HTERT RPE-1 (cell line): Measurements from ENCODE around the gene LHFPL3.

Experiments used
- in situ Hi-C: fragments of 300-500 bp; cut with MboI; formaldehyde crosslinking; loops from 4 replicates; pipeline ENCODE4 v1.14.3; 2020; ENCODE audit warnings: low sequenced_read_pairs

The LHFPL3 gene

GRCh38 chr7:104367926-104368325 is 39.5 kb downstream of the LHFPL3 start:
- in situ Hi-C loops: no loop called here

DNA sequence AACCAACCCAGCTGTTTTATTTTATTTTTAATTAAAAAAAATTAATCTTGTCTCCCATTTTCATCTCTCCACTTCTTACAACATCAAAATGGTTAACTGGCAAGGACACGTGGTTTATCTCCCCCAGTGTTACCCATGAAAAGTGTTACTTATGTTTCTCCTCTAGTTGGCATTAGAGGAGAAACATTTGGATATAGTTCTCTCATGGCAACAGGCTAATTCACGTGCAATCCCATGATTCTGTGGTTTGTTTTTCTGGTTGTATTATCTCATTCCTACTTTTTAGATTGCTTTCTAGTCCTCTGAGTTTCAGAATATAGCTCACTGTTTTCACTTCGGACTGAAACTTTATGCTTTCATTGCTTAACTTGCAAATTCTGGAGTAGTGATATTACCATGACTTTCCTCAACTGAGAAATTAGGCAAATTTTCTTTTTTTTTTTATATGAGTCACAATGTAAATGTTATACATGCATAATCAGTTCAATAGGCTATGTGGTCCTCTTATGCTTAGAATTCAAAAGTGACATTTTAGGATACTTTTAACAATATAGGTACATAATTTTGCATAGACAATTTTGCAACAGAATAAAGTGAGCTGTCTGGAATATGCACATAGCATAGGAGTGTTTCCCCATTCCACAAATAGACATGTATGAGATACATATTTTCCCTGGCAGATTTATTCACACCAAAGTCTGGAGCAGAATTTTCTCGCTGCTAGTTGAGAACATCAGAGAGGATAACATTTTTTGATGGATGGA is 43.0 kb downstream of the LHFPL3 start:
- in situ Hi-C loops: no loop called here

GRCh38 chr7:104371980-104372357 is 43.6 kb downstream of the LHFPL3 start:
- in situ Hi-C loops: no loop called here

- in situ Hi-C loops: no loop called here
Observed at GRCh38 chr7:104382616-104383015, 54.2 kb downstream of the LHFPL3 start.

GRCh38 chr7:104386943-104387342 is 58.5 kb downstream of the LHFPL3 start:
- in situ Hi-C loops: no loop called here

GRCh38 chr7:104388222-104388621 is 59.8 kb downstream of the LHFPL3 start:
- in situ Hi-C loops: no loop called here

DNA sequence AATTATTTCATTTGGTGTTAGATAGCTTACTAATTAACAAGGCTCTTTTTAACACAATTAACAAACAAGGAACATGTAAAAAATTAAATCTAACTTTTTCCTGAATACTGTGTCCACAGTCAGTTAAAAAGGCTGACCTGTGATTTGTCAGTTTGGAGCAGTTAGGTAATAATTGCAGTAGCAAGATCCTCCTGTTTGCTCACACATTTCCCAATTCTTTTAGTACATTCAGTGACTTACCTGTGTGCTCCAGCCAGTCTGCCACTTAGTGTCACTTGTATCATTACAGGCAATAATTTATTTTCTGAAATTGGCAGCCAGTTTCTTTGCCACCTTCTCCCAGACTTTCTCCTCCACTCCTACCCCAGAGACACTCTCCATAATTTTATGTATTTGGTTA is 66.8 kb downstream of the LHFPL3 start:
- in situ Hi-C loops: no loop called here

DNA sequence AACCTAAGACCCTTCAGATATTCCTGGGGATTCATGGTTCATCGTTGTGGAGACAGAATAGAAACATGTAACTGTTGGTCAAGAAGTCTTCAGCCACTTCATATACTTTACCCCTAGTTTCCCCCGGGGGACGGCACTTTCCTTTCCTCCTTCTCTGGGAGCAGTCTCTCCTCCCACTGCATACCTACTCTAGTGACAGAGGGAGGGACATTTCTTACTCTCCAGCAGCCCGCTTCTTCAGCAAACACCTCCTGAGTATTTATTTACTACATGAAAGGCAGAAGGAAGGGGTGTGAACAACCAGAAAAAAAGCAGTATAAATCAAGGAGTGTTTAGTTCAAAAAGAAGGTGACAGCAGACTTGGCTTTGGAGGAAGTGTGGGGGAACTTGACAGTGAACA is 69.0 kb downstream of the LHFPL3 start:
- in situ Hi-C loops: no loop called here

GRCh38 chr7:104408371-104408770 is 80.0 kb downstream of the LHFPL3 start:
- in situ Hi-C loops: no loop called here

DNA sequence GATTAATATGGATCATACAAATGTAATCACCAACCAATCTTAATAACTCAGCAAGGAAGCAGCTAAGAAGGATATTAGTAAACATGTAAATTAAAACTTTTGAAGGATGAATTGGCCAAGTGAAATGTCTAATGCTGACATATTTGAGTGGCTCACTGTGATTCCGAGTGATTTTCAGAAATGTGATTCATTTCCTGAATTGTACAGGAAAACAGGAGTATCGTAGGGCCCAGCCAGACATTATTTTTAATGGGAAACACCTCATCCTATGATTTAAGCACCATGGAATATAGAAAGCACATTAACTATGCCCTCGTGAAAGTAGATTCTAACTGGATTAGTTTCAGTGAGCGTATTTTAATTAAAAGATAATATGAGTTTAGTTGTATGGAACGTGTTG is 82.3 kb downstream of the LHFPL3 start:
- in situ Hi-C loops: no loop called here

DNA sequence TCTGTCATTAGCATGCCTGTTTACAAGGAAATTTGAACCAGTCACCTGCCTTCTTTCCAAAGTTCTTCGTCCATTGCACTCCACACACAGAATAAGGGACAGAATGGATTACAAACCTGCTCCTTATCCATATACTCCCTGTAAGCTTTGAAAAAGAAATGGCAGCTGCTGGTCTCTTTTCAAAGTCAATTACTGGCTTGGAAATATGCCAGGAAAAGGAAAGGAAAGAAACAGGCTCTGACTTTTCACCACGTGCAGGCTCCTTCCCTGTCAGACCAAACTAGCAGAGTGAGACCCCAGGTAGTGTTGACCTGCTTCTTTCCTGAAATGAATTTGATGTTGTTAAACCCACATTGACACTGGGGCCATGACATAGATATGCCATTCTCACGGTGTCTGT is 84.5 kb downstream of the LHFPL3 start:
- in situ Hi-C loops: no loop called here

DNA sequence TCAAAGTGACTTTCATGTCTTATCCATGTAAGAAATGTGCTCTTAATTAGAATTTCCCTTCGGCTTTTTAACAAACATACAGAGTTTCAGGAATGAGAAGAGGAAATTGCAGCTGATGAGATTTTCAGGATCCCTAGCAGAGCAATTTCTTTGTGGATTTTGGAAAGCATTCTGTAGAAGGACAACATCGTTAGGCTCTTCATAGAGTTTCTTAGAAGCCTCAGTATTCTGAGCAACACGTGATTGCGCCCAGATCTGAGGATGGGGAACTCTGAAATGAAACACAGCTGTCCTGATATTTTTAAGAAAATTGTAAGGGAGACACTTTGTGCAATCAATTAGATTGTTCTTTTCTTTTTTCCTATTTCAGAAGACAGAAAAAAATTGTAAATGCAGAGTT is 85.8 kb downstream of the LHFPL3 start:
- in situ Hi-C loops: no loop called here

DNA sequence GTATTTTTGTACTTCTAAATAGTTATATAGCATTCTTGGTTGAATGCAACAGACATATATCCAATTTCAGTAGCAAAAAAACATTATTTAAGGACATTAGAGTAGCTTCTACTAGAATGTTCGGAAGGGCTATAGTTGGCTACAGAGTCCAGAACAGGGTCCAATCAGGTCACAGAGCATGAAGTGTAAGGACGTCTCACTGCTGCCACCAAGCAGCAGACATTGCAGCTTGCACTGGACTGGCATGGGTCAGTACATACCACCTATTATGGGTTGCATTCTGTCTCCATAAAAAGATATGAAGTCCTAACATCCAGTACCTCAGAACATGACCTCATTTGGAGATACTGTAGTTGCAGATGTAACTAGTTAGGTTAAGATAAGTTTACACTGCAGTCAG is 87.3 kb downstream of the LHFPL3 start:
- in situ Hi-C loops: no loop called here

- in situ Hi-C loops: no loop called here
Observed at GRCh38 chr7:104416866-104417393, 88.5 kb downstream of the LHFPL3 start.

DNA sequence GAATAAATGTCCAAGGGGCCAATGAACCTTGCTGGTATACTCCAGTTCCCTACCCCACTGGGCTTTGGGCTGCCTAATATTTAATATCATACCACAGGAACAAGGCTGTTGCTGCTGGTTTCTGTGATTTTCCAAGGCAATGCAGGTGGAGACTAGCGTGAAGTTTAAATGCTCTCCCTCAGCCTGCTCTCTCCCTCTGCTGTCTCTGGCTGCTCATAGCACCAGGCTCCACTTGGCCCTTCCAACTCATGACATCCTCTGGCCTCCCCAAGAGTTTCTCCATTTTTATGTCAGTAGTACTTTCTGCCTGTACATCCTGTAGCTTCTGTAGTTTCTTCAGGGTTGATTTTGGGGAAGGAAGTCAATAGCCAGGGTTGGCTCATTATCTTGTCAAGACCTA is 103.5 kb downstream of the LHFPL3 start:
- in situ Hi-C loops: no loop called here

DNA sequence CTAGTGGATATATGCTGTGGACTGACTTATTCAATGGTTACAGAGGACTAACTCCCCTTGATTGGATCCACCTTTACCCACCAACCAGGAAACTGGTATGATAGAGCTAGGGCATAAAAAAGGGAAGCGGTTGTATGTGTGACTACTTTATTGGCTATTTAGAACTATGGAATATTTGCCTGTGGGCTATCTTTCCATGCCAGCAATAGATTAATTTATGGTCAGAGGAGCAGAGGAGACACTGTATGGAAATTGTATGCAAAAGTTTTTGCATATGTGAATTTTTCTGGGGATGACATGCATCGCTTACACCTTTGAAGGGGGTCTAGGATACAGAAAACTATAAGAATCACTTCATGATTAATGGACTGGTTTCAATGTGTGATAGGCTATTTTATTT is 105.7 kb downstream of the LHFPL3 start:
- in situ Hi-C loops: no loop called here

DNA sequence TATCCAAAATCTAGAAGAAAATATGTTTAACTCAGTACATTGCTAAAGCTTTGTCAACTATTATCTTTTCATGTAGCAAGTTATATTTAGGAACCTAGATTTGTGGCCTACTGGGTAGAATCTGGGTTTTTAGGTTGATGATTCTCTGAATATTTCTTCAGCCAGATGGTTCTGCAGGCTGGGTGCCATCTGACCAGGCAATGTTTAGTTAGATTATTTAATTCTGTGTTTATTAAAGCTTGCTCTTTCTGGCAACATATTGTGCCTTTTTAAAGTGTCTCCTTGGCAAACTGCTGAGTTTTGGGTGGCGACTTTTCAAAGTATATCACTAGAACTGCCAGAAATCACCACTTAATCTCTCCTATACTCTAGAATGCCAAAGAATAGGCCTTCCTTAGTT is 114.1 kb downstream of the LHFPL3 start:
- in situ Hi-C loops: no loop called here

DNA sequence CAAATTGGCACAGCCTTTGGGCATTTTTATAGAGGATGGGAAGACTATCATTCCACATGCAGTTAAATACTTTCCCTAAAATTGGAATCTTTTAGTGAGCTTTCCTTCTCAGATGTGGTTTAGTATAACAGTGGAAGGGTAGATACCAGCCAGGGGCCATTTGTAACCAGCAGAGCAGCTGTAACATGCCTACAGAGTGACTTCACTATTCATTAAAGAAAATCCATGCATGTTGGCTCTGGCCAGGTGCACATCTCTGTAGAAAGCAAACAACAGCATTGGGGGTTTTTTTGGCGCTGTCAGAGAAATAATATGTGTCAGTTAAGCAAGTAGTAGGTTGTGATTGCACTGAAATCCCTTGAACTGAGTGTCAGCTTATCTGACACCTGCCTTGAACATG is 115.6 kb downstream of the LHFPL3 start:
- in situ Hi-C loops: no loop called here

DNA sequence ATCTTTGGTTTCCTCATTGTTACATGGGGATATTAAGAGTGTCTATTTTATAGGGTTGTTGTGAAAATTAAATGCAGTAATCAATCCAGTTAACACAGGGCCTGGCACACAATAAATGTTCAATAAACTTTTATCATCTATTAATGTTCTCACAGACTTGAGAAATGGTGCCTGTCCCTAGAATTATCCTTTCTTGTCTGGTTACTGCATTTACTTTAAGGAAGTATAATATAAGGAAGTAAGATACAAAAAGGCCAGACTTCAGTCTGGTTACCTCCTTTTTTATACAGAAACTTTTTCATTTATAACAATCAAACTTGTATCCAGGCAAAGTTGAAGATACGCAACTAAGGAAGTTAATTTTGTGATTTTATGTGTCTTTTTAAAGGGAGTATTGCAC is 117.0 kb downstream of the LHFPL3 start:
- in situ Hi-C loops: no loop called here

- in situ Hi-C loops: no loop called here
Observed at GRCh38 chr7:104450861-104451260, 122.5 kb downstream of the LHFPL3 start.

GRCh38 chr7:104453190-104453589 is 124.8 kb downstream of the LHFPL3 start:
- in situ Hi-C loops: no loop called here

DNA sequence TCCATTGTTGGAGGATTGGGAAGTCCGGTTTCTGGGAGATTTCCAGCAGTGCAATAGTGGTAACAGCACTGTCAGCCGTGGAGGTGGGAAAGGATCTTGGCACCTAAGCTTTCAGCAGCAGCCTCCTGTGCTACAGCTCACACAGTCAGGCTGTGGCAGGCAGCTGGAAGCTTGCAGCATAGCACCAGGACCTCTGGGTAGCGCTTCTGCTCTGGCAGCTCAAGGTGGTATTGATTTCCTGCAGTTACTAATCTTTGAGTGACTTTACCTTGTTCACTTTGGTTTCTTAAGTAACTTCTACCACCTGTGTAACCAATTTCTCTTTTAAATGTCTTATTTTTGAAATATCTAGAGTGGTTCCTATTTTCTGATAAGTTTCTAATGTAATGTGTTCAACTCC is 130.5 kb downstream of the LHFPL3 start:
- in situ Hi-C loops: no loop called here
